DOHH2 (cell line): ENCODE data around the gene CENPO.

Experiments used
- EZH2phosphoT487 ChIP-seq: fragments of 200-600 bp; sonication (generic); IDR thresholded peaks from 2 replicates; pipeline ENCODE4 v1.6.1; 2017; ENCODE audit warnings: borderline replicate concordance, mild to moderate bottlenecking, antibody characterized with exemption, low read length, moderate library complexity, mixed read lengths
- TF ChIP-seq, protein P1 (sequence below): fragments of 200-600 bp; sonication (generic); IDR thresholded peaks from one replicate; pipeline ENCODE4 v1.5.1; 2014; ENCODE audit warnings: antibody characterized with exemption, mild to moderate bottlenecking, low read depth, low read length; ENCODE audit not compliant: poor library complexity, severe bottlenecking

- TF ChIP-seq, protein P1, sequence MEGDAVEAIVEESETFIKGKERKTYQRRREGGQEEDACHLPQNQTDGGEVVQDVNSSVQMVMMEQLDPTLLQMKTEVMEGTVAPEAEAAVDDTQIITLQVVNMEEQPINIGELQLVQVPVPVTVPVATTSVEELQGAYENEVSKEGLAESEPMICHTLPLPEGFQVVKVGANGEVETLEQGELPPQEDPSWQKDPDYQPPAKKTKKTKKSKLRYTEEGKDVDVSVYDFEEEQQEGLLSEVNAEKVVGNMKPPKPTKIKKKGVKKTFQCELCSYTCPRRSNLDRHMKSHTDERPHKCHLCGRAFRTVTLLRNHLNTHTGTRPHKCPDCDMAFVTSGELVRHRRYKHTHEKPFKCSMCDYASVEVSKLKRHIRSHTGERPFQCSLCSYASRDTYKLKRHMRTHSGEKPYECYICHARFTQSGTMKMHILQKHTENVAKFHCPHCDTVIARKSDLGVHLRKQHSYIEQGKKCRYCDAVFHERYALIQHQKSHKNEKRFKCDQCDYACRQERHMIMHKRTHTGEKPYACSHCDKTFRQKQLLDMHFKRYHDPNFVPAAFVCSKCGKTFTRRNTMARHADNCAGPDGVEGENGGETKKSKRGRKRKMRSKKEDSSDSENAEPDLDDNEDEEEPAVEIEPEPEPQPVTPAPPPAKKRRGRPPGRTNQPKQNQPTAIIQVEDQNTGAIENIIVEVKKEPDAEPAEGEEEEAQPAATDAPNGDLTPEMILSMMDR: no peak
- TF ChIP-seq EZH2phosphoT487: no peak
These were observed 68.3 kb downstream of the CENPO start for GRCh38 chr2:24861500-24861899.
